ENCODE data around the gene DOLPP1. TPM values are rescaled to one million over a fixed set of nuclear protein-coding genes. Genes with fewer than 3 reads are reported as not detected.

Gene DOLPP1
- total RNA-seq, 1 donor from 2014 or later: 12.3 TPM

DNA sequence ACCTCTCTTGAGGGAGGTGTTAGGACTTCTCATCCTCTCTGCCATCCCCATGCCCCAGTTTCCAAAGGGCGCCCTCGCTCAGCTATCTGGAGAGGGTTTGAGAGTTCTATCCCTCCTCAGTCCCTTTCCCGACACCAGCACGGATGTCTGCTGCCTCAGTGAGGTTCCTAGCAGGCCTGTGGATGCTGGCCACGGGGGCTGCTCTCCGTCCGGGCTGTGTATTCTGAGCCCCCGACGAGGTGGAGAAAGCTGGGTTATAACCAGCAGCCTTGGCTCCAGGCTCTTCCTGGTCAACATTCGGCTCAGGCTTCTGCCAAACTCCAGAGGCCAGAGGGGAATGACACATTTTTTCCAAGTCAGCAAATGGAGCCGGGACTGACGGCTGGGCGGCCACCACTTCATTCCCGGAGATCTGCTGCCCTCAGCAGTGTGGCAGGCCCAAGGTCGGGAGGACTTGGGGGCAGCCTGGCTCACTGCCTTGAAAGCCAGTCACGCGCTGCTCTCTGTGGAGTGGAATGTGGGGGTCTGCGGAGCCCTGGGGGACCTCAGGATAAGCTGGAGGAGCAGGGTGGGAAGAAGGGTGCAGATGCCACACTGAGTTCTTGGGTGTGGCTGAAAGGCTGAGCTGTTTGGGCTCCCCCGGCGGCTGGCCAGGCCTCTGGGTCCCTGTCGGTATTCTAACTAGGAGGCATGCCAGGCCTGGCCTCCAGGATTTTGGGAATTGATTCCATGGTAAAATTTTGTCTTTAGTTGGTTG is 57.7 kb downstream of the DOLPP1 start:
- H3K27ac Mint-ChIP-seq (ENCODE audit: unreplicated experiment): peak overlapping the region; percentile 100
- no peak for DNase-seq (ENCODE audit: low spot score)
- TF ChIP-seq CTCF (IDR thresholded peaks at IDR 0.05): no peak
- no peaks in the 10 kb centered on the region for H3K27me3 Mint-ChIP-seq (ENCODE audit: low read depth)
- H3K36me3 Mint-ChIP-seq (ENCODE audit: low read depth): peaks cover 6% of the 10 kb centered on the region
- H3K4me3 Mint-ChIP-seq (ENCODE audit: unreplicated experiment): peak overlapping the region; percentile 72
- no peaks in the 10 kb centered on the region for H3K9me3 Mint-ChIP-seq (ENCODE audit: low read depth)
- H3K4me1 Mint-ChIP-seq (ENCODE audit: low read depth): peaks cover 69% of the 10 kb centered on the region

DNA sequence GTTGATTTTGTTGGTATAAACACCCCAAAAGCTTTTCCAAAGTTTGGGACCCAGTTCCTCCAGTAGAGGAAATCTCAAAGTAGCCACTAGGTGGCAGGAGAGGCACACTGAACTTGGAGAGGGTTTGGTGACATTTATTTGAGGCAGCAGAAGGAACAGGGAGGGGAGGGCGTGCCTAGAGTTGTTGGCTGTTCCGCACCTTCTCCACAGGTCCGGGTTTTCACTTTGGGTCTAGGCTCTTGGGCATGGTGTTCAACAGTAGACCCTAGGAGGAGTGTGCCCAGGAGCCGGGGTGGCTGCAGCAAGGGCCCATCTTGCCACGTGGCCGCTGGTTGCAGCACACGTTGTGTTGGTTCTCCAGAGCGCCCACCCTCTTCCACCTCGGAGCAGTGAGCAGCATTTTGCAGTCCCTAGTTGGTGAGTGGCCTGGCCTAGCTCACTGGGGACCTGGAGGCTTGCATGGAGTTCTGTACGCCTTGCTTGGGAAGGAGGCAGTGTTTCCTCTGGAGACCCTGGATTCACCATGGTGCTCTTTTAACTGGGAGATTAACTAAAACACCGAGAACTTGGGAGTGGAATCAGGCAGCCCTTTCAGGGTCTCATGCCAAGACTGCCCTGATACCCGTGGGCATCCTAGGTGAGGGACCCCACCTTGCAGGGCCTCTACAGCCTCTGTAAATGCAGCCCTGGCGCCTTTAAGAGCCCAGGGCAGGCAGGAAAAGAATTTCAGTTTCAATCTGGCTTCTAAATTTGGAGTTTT is 58.5 kb downstream of the DOLPP1 start:
- H3K27me3 Mint-ChIP-seq (ENCODE audit: low read depth): no peaks in the 10 kb centered on the region
- no peak for DNase-seq (ENCODE audit: low spot score)
- peaks cover 8% of the 10 kb centered on the region for H3K36me3 Mint-ChIP-seq (ENCODE audit: low read depth)
- H3K4me1 Mint-ChIP-seq (ENCODE audit: low read depth): peaks cover 72% of the 10 kb centered on the region
- H3K4me3 Mint-ChIP-seq (ENCODE audit: unreplicated experiment): peak overlapping the region; percentile 72
- no peaks in the 10 kb centered on the region for H3K9me3 Mint-ChIP-seq (ENCODE audit: low read depth)
- H3K27ac Mint-ChIP-seq (ENCODE audit: unreplicated experiment): peak overlapping the region; percentile 100
- TF ChIP-seq CTCF (IDR thresholded peaks at IDR 0.05): peak; percentile 99

DNA sequence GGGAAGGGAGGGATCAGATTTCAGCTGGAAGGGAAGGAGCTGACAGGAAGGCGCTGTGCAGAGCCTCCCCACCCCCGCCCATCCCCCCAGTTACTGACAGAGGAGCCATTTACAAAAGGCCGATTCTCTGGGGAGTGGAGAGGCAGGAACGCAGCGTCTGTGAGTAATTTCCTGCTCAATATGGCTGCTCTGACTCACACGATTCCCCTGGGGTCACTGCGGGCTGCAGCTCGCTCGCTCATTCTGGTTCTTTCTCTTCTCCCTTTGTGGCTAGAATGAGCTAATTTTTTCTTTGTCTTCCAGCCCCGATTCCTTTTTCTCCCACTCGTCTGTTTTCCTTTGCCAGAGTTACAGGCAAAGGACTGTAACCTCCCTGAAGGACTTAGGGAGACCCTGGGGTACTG is 59.1 kb downstream of the DOLPP1 start:
- H3K4me1 Mint-ChIP-seq (ENCODE audit: low read depth): peaks cover 74% of the 10 kb centered on the region

More for the DNA sequence above, 59.1 kb downstream of the DOLPP1 start:
- H3K27me3 Mint-ChIP-seq (ENCODE audit: low read depth): no peaks in the 10 kb centered on the region
- no peak for DNase-seq (ENCODE audit: low spot score)
- no peaks in the 10 kb centered on the region for H3K9me3 Mint-ChIP-seq (ENCODE audit: low read depth)
- peak overlapping the region; percentile 100 for H3K27ac Mint-ChIP-seq (ENCODE audit: unreplicated experiment)
- peak overlapping the region; percentile 72 for H3K4me3 Mint-ChIP-seq (ENCODE audit: unreplicated experiment)
- H3K36me3 Mint-ChIP-seq (ENCODE audit: low read depth): peaks cover 7% of the 10 kb centered on the region
- no peak for TF ChIP-seq CTCF (IDR thresholded peaks at IDR 0.05)

Other genes starting within 250 kb of the DOLPP1 start
- gene KYAT1, start 199.2 kb upstream of the DOLPP1 start, total RNA-seq: 3.3 to 7.0 TPM (median 3.6 TPM) in 3 replicates
- 36.9 to 58.9 TPM (median 55.0 TPM) in 3 replicates for gene LRRC8A, start 199.0 kb upstream of the DOLPP1 start, total RNA-seq
- gene PHYHD1, start 160.1 kb upstream of the DOLPP1 start, total RNA-seq: 2.8 to 4.4 TPM (median 3.4 TPM) in 3 replicates
- gene DOLK, start 133.5 kb upstream of the DOLPP1 start, total RNA-seq: 21.5 to 24.7 TPM (median 22.2 TPM) in 3 replicates
- gene NUP188, start 133.4 kb upstream of the DOLPP1 start, total RNA-seq: 36.0 to 51.8 TPM (median 38.2 TPM) in 3 replicates
- 57.8 to 66.4 TPM (median 62.2 TPM) in 3 replicates for gene SH3GLB2, start 52.8 kb upstream of the DOLPP1 start, total RNA-seq
- gene MIGA2, start 44.5 kb upstream of the DOLPP1 start, total RNA-seq: 19.7 to 26.7 TPM (median 22.0 TPM) in 3 replicates
- 43.9 to 49.0 TPM (median 45.2 TPM) in 3 replicates for gene CRAT, start 29.7 kb downstream of the DOLPP1 start, total RNA-seq
- gene PTPA, start 30.3 kb downstream of the DOLPP1 start, total RNA-seq: 133 to 143 TPM (median 143 TPM) in 3 replicates
- 37.2 to 56.5 TPM (median 38.6 TPM) in 3 replicates for gene IER5L, start 97.2 kb downstream of the DOLPP1 start, total RNA-seq

All from chondrocyte (in vitro differentiated cells).